ENCODE data around the gene ENGASE. TPM values are rescaled to one million over a fixed set of nuclear protein-coding genes. Genes with fewer than 3 reads are reported as not detected.

The ENGASE gene
- total and polyA plus RNA-seq, 2 experiments from 2014 or later: 9.0 to 27.1 TPM

DNA sequence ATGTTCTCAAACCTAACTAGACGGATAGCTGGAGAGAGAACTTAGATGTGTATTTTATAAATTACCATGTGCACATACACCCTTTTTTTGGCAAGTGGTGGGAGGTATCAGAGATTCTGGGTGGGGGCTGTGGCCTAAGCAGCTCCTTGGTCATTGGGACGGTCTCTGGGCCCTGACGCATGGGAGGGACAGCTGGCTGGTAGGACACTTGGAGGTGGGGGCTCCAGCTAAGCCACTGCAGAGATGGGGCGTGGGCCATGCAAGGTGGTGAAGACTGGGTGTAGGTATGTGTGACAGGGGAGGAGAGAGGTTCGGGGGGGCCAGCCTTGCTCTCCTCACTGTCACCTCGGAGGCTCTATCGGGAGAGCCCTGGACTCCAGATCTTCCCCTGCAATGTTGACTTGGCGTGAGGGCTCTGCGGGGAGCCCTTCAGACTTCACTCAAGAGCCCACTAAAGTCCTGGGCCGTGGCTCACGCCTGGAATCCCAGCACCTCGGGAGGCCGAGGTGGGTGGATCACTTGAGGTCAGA lies 33.5 kb upstream of the ENGASE start (continued):
- TF ChIP-seq, protein P1, sequence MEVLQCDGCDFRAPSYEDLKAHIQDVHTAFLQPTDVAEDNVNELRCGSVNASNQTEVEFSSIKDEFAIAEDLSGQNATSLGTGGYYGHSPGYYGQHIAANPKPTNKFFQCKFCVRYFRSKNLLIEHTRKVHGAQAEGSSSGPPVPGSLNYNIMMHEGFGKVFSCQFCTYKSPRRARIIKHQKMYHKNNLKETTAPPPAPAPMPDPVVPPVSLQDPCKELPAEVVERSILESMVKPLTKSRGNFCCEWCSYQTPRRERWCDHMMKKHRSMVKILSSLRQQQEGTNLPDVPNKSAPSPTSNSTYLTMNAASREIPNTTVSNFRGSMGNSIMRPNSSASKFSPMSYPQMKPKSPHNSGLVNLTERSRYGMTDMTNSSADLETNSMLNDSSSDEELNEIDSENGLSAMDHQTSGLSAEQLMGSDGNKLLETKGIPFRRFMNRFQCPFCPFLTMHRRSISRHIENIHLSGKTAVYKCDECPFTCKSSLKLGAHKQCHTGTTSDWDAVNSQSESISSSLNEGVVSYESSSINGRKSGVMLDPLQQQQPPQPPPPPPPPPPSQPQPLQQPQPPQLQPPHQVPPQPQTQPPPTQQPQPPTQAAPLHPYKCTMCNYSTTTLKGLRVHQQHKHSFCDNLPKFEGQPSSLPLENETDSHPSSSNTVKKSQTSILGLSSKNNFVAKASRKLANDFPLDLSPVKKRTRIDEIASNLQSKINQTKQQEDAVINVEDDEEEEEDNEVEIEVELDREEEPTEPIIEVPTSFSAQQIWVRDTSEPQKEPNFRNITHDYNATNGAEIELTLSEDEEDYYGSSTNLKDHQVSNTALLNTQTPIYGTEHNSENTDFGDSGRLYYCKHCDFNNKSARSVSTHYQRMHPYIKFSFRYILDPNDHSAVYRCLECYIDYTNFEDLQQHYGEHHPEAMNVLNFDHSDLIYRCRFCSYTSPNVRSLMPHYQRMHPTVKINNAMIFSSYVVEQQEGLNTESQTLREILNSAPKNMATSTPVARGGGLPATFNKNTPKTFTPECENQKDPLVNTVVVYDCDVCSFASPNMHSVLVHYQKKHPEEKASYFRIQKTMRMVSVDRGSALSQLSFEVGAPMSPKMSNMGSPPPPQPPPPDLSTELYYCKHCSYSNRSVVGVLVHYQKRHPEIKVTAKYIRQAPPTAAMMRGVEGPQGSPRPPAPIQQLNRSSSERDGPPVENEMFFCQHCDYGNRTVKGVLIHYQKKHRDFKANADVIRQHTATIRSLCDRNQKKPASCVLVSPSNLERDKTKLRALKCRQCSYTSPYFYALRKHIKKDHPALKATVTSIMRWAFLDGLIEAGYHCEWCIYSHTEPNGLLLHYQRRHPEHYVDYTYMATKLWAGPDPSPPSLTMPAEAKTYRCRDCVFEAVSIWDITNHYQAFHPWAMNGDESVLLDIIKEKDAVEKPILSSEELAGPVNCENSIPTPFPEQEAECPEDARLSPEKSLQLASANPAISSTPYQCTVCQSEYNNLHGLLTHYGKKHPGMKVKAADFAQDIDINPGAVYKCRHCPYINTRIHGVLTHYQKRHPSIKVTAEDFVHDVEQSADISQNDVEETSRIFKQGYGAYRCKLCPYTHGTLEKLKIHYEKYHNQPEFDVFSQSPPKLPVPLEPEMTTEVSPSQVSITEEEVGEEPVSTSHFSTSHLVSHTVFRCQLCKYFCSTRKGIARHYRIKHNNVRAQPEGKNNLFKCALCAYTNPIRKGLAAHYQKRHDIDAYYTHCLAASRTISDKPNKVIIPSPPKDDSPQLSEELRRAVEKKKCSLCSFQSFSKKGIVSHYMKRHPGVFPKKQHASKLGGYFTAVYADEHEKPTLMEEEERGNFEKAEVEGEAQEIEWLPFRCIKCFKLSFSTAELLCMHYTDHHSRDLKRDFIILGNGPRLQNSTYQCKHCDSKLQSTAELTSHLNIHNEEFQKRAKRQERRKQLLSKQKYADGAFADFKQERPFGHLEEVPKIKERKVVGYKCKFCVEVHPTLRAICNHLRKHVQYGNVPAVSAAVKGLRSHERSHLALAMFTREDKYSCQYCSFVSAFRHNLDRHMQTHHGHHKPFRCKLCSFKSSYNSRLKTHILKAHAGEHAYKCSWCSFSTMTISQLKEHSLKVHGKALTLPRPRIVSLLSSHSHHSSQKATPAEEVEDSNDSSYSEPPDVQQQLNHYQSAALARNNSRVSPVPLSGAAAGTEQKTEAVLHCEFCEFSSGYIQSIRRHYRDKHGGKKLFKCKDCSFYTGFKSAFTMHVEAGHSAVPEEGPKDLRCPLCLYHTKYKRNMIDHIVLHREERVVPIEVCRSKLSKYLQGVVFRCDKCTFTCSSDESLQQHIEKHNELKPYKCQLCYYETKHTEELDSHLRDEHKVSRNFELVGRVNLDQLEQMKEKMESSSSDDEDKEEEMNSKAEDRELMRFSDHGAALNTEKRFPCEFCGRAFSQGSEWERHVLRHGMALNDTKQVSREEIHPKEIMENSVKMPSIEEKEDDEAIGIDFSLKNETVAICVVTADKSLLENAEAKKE (CRISPR knock-in tag; IDR thresholded peaks at IDR 0.05): no peak
- no peak for TF ChIP-seq JUNB (IDR thresholded peaks at IDR 0.05; ENCODE audit: unreplicated experiment)
- TF ChIP-seq, protein P2, sequence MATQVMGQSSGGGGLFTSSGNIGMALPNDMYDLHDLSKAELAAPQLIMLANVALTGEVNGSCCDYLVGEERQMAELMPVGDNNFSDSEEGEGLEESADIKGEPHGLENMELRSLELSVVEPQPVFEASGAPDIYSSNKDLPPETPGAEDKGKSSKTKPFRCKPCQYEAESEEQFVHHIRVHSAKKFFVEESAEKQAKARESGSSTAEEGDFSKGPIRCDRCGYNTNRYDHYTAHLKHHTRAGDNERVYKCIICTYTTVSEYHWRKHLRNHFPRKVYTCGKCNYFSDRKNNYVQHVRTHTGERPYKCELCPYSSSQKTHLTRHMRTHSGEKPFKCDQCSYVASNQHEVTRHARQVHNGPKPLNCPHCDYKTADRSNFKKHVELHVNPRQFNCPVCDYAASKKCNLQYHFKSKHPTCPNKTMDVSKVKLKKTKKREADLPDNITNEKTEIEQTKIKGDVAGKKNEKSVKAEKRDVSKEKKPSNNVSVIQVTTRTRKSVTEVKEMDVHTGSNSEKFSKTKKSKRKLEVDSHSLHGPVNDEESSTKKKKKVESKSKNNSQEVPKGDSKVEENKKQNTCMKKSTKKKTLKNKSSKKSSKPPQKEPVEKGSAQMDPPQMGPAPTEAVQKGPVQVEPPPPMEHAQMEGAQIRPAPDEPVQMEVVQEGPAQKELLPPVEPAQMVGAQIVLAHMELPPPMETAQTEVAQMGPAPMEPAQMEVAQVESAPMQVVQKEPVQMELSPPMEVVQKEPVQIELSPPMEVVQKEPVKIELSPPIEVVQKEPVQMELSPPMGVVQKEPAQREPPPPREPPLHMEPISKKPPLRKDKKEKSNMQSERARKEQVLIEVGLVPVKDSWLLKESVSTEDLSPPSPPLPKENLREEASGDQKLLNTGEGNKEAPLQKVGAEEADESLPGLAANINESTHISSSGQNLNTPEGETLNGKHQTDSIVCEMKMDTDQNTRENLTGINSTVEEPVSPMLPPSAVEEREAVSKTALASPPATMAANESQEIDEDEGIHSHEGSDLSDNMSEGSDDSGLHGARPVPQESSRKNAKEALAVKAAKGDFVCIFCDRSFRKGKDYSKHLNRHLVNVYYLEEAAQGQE (IDR thresholded peaks at IDR 0.05; ENCODE audit: unreplicated experiment): no peak
- no peak for TF ChIP-seq CREB1 (CRISPR knock-in tag; IDR thresholded peaks at IDR 0.05; ENCODE audit: low read depth)
- TF ChIP-seq NANOG (IDR thresholded peaks at IDR 0.05; ENCODE audit: borderline replicate concordance): no peak
- TF ChIP-seq EZH2 (IDR thresholded peaks at IDR 0.05; ENCODE audit: low read depth, unreplicated experiment): no peak

All from GM23338 (cell line).